SU-DHL-6 (cell line): ENCODE data around the gene AEN.

Experiments used
- H2AFZ ChIP-seq: fragments of 200-600 bp; sonication (generic); 2 replicates; pipeline ENCODE4 v1.6.1; 2014; ENCODE audit warnings: low read depth, mild to moderate bottlenecking, moderate library complexity, mixed read lengths, antibody characterized with exemption, low read length; ENCODE audit not compliant: severe bottlenecking
- H3F3A ChIP-seq: fragments of 200-600 bp; shearing (Covaris generic); 2 replicates; pipeline ENCODE4 v1.6.0; 2016; ENCODE audit warnings: antibody characterized with exemption, mild to moderate bottlenecking; ENCODE audit not compliant: insufficient read depth
- H3K27ac ChIP-seq: fragments of 200-600 bp; sonication (generic); 2 replicates; pipeline ENCODE4 v1.5.1; 2016; ENCODE audit warnings: low read depth, mild to moderate bottlenecking, low read length, moderate library complexity, mixed read lengths
- H3K27me3 ChIP-seq: fragments of 200-600 bp; sonication (generic), shearing (Covaris generic); 2 replicates; pipeline ENCODE4 v1.6.0; 2014; ENCODE audit warnings: mild to moderate bottlenecking, low read length
- H3K36me3 ChIP-seq: fragments of 200-600 bp; sonication (generic); 2 replicates; pipeline ENCODE4 v1.6.1; 2014; ENCODE audit warnings: mild to moderate bottlenecking, low read length, mixed read lengths
- H3K4me2 ChIP-seq: fragments of 300-600, 200-600 bp; shearing (Covaris generic), sonication (generic); 2 replicates; pipeline ENCODE4 v1.6.0; 2014; ENCODE audit warnings: low read length, low read depth, mild to moderate bottlenecking; ENCODE audit not compliant: poor library complexity, severe bottlenecking
- H3K4me3 ChIP-seq: fragments of 200-600 bp; sonication (generic); 2 replicates; pipeline ENCODE4 v1.5.1; 2014; ENCODE audit warnings: antibody characterized with exemption, low read length, mild to moderate bottlenecking, mixed read lengths; ENCODE audit not compliant: insufficient read depth, poor library complexity, severe bottlenecking
- H3K79me2 ChIP-seq: fragments of 200-600 bp; sonication (generic); 2 replicates; pipeline ENCODE4 v1.6.1; 2014; ENCODE audit warnings: mild to moderate bottlenecking, low read length, moderate library complexity; ENCODE audit not compliant: insufficient read depth
- H3K9ac ChIP-seq: fragments of 200-600 bp; sonication (generic); 2 replicates; pipeline ENCODE4 v1.7.0; 2014; ENCODE audit warnings: mild to moderate bottlenecking, low read length
- H3K9me2 ChIP-seq: fragments of 200-600 bp; sonication (generic); replicated peaks from 2 replicates; pipeline ENCODE4 v1.6.1; 2014; ENCODE audit warnings: low read length; ENCODE audit not compliant: insufficient read depth
- H3K9me3 ChIP-seq: fragments of 200-600 bp; sonication (generic); 2 replicates; pipeline ENCODE4 v1.6.1; 2014; ENCODE audit warnings: low read length, mixed read lengths; ENCODE audit not compliant: insufficient read depth
- H4K20me1 ChIP-seq: fragments of 200-600 bp; sonication (generic); 2 replicates; pipeline ENCODE4 v1.6.1; 2014; ENCODE audit warnings: low read depth, mild to moderate bottlenecking, antibody characterized with exemption, low read length, moderate library complexity, mixed read lengths
- CTCF ChIP-seq: fragments of 200-600 bp; sonication (generic); IDR thresholded peaks from one replicate; pipeline ENCODE4 v1.5.1; 2017; ENCODE audit warnings: antibody characterized with exemption, mild to moderate bottlenecking, low read length, moderate library complexity; ENCODE audit not compliant: insufficient read depth, poor library complexity, severe bottlenecking
- EZH2phosphoT487 ChIP-seq: fragments of 200-600 bp; sonication (generic), shearing (Covaris generic); conservative IDR thresholded peaks from 2 replicates; pipeline ENCODE4 v1.6.1; 2018; ENCODE audit warnings: mild to moderate bottlenecking, antibody characterized with exemption, low read length, moderate library complexity, mixed read lengths

AEN gene

GRCh38 chr15:88678755-88679154, 57.6 kb downstream of the AEN start:
- H3K9me3 ChIP-seq, result no peaks in the 10 kb centered on the region
- H3F3A ChIP-seq, result no peaks in the 10 kb centered on the region
- no peak overlapping the region for H2AFZ ChIP-seq
- no peaks in the 10 kb centered on the region for H3K27me3 ChIP-seq
- H3K4me2 ChIP-seq, result no peak overlapping the region
- no peaks in the 10 kb centered on the region for H4K20me1 ChIP-seq
- H3K27ac ChIP-seq, result no peak overlapping the region
- no peaks in the 10 kb centered on the region for H3K79me2 ChIP-seq
- no peak overlapping the region for H3K9ac ChIP-seq
- H3K36me3 ChIP-seq, result no peaks in the 10 kb centered on the region
- H3K4me3 ChIP-seq, result no peak overlapping the region
- no peak for TF ChIP-seq EZH2phosphoT487
- no peak for TF ChIP-seq CTCF
- H3K9me2 ChIP-seq, result no peaks in the 10 kb centered on the region

- no peak overlapping the region for H2AFZ ChIP-seq
- no peaks in the 10 kb centered on the region for H4K20me1 ChIP-seq
- H3K9me2 ChIP-seq, result no peaks in the 10 kb centered on the region
- H3K4me2 ChIP-seq, result no peak overlapping the region
- no peak overlapping the region for H3K9ac ChIP-seq
- H3K9me3 ChIP-seq, result no peaks in the 10 kb centered on the region
- no peak overlapping the region for H3K4me3 ChIP-seq
- H3F3A ChIP-seq, result no peaks in the 10 kb centered on the region
- TF ChIP-seq CTCF, result no peak
- TF ChIP-seq EZH2phosphoT487, result no peak
- no peaks in the 10 kb centered on the region for H3K79me2 ChIP-seq
- no peak overlapping the region for H3K27ac ChIP-seq
- H3K36me3 ChIP-seq, result no peaks in the 10 kb centered on the region
- H3K27me3 ChIP-seq, result no peaks in the 10 kb centered on the region
Measured at GRCh38 chr15:88680241-88681001, 59.3 kb downstream of the AEN start.

GRCh38 chr15:88681610-88682221, 60.6 kb downstream of the AEN start:
- TF ChIP-seq CTCF, result no peak
- no peak for TF ChIP-seq EZH2phosphoT487
- Histone ChIP-seq H3K9me2 (no peaks in the 10 kb centered on the region), H3K36me3 (no peaks in the 10 kb centered on the region), H3K27ac (no peak overlapping the region), H3K9me3 (no peaks in the 10 kb centered on the region), H4K20me1 (no peaks in the 10 kb centered on the region), H2AFZ (no peak overlapping the region), H3K79me2 (no peaks in the 10 kb centered on the region), H3K4me2 (no peak overlapping the region), H3F3A (no peaks in the 10 kb centered on the region), H3K9ac (no peak overlapping the region), H3K4me3 (no peak overlapping the region), H3K27me3 (no peaks in the 10 kb centered on the region)
